ENCODE data around the gene BLOC1S4.
A peak's percentile ranks its signal among the peaks of the same experiment; 100 is the strongest.

Gene BLOC1S4

GRCh38 chr4:6688879-6689505, 27.0 kb upstream of the BLOC1S4 start:
- no peak overlapping the region for H3K4me3 ChIP-seq (ENCODE audit: low read depth, low read length)
- peak; percentile 87 for DNase-seq (ENCODE audit: low read depth)

- no peak overlapping the region for H3K4me3 ChIP-seq (ENCODE audit: low read depth, low read length)
- no peak for DNase-seq (ENCODE audit: low read depth)
These were observed 26.4 kb upstream of the BLOC1S4 start for GRCh38 chr4:6689506-6689960.

- no peak for DNase-seq (ENCODE audit: low read depth)
- no peak overlapping the region for H3K4me3 ChIP-seq (ENCODE audit: low read depth, low read length)
These were observed 23.6 kb upstream of the BLOC1S4 start for GRCh38 chr4:6692379-6692778.

- H3K4me3 ChIP-seq (ENCODE audit: low read depth, low read length): no peak overlapping the region
- peak; percentile 57 for DNase-seq (ENCODE audit: low read depth)
These were observed 23.2 kb upstream of the BLOC1S4 start for GRCh38 chr4:6692806-6693205.

GRCh38 chr4:6693231-6694176, 22.5 kb upstream of the BLOC1S4 start, which contains the start of gene S100P:
Gene S100P (plus strand): TSS chr4:6693878. CDS start chr4:6693933, 55 bp downstream.
- no peak within 1 kb of the TSS for H3K4me3 ChIP-seq (ENCODE audit: low read depth, low read length)
- DNase-seq (ENCODE audit: low read depth): no peak

- no peak for DNase-seq (ENCODE audit: low read depth)
These were observed 21.6 kb upstream of the BLOC1S4 start for GRCh38 chr4:6694177-6694901.

GRCh38 chr4:6695660-6696610, 20.0 kb upstream of the BLOC1S4 start:
- no peak for DNase-seq (ENCODE audit: low read depth)
- no peak overlapping the region for H3K4me3 ChIP-seq (ENCODE audit: low read depth, low read length)

More at GRCh38 chr4:6694177-6694901, 21.6 kb upstream of the BLOC1S4 start:
- H3K4me3 ChIP-seq (ENCODE audit: low read depth, low read length): no peak overlapping the region

- DNase-seq (ENCODE audit: low read depth): no peak
- no peak overlapping the region for H3K4me3 ChIP-seq (ENCODE audit: low read depth, low read length)
These were observed 19.4 kb upstream of the BLOC1S4 start for GRCh38 chr4:6696611-6697010.

GRCh38 chr4:6697131-6697530, 18.8 kb upstream of the BLOC1S4 start:
- no peak for DNase-seq (ENCODE audit: low read depth)
- no peak overlapping the region for H3K4me3 ChIP-seq (ENCODE audit: low read depth, low read length)

GRCh38 chr4:6699388-6699787, 16.6 kb upstream of the BLOC1S4 start:
- no peak for DNase-seq (ENCODE audit: low read depth)
- H3K4me3 ChIP-seq (ENCODE audit: low read depth, low read length): no peak overlapping the region

- no peak overlapping the region for H3K4me3 ChIP-seq (ENCODE audit: low read depth, low read length)
- DNase-seq (ENCODE audit: low read depth): no peak
These were observed 16.1 kb upstream of the BLOC1S4 start for GRCh38 chr4:6699903-6700302.

GRCh38 chr4:6701371-6701770, 14.6 kb upstream of the BLOC1S4 start:
- no peak overlapping the region for H3K4me3 ChIP-seq (ENCODE audit: low read depth, low read length)
- no peak for DNase-seq (ENCODE audit: low read depth)

- no peak overlapping the region for H3K4me3 ChIP-seq (ENCODE audit: low read depth, low read length)
- no peak for DNase-seq (ENCODE audit: low read depth)
These were observed 13.2 kb upstream of the BLOC1S4 start for GRCh38 chr4:6702761-6703160.

- no peak overlapping the region for H3K4me3 ChIP-seq (ENCODE audit: low read depth, low read length)
- DNase-seq (ENCODE audit: low read depth): no peak
These were observed 12.2 kb upstream of the BLOC1S4 start for GRCh38 chr4:6703786-6704185.

- no peak for DNase-seq (ENCODE audit: low read depth)
- no peak overlapping the region for H3K4me3 ChIP-seq (ENCODE audit: low read depth, low read length)
These were observed 10.3 kb upstream of the BLOC1S4 start for GRCh38 chr4:6705646-6706045.

GRCh38 chr4:6706173-6706572, 9.8 kb upstream of the BLOC1S4 start:
- no peak overlapping the region for H3K4me3 ChIP-seq (ENCODE audit: low read depth, low read length)
- DNase-seq (ENCODE audit: low read depth): no peak

- DNase-seq (ENCODE audit: low read depth): peak; percentile 95
- peak within 1 kb of the TSS; percentile 90 for H3K4me3 ChIP-seq (ENCODE audit: low read depth, low read length)
These were observed 6.5 kb upstream of the BLOC1S4 start, which contains the start of gene MRFAP1L1 for GRCh38 chr4:6709230-6710114. Gene MRFAP1L1 (minus strand): TSS chr4:6709865. CDS start chr4:6709629, 236 bp downstream.

GRCh38 chr4:6710282-6710681, 5.7 kb upstream of the BLOC1S4 start:
- H3K4me3 ChIP-seq (ENCODE audit: low read depth, low read length): peak overlapping the region; percentile 90
- no peak for DNase-seq (ENCODE audit: low read depth)

Measured in skeletal muscle cell (primary cell).